Measurements from ENCODE around the gene BBS9.

The BBS9 gene

DNA sequence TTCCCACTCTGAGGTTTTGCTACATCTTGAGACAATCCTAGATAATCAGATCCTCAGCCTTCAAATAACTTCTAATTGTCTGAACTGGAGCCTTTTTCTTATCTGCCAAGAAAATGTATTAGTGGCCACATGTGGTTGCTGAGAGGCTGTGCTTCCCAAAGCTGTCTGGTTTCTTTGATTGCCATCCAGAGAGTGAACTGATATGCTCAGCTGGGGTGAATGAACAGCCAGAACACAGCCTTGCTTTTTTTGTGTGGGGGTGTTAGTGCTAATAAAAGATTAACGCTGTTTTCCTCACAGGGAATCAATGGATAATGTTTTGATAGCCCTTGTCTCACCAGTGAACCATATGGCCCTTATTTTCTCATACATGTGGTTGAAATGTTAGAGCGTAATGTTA lies 66.9 kb downstream of the BBS9 start:
- TF ChIP-seq, protein P1, sequence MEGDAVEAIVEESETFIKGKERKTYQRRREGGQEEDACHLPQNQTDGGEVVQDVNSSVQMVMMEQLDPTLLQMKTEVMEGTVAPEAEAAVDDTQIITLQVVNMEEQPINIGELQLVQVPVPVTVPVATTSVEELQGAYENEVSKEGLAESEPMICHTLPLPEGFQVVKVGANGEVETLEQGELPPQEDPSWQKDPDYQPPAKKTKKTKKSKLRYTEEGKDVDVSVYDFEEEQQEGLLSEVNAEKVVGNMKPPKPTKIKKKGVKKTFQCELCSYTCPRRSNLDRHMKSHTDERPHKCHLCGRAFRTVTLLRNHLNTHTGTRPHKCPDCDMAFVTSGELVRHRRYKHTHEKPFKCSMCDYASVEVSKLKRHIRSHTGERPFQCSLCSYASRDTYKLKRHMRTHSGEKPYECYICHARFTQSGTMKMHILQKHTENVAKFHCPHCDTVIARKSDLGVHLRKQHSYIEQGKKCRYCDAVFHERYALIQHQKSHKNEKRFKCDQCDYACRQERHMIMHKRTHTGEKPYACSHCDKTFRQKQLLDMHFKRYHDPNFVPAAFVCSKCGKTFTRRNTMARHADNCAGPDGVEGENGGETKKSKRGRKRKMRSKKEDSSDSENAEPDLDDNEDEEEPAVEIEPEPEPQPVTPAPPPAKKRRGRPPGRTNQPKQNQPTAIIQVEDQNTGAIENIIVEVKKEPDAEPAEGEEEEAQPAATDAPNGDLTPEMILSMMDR (IDR thresholded peaks at IDR 0.05; ENCODE audit: control insufficient read depth, insufficient read depth, low read depth, low read length, missing control alignments), result no peak
- no peak overlapping the region for H3K4me3 ChIP-seq (ENCODE audit: control insufficient read depth, low read depth, low read length)
- no peak for DNase-seq (ENCODE audit: low read depth)

DNA sequence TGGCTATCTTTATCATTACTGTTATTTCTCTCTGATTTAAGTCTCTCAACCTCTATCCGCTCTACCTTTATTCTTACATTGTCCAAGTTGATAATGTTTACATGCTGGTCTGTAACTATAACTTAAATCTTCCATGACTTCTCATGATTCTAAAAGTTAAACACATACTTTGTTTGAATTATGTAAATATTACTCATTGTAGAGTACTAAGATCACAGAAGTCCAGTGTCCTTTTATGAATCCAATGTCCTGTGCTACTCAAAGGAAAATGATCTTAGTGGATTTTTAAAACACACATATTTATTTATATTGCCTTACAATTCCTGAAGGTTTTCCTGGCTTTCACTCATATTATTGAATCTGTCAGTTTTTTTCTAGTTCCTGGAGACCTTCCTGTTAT lies 70.9 kb downstream of the BBS9 start:
- TF ChIP-seq, protein P1 (IDR thresholded peaks at IDR 0.05; ENCODE audit: control insufficient read depth, insufficient read depth, low read depth, low read length, missing control alignments), result no peak
- DNase-seq (ENCODE audit: low read depth), result no peak

DNA sequence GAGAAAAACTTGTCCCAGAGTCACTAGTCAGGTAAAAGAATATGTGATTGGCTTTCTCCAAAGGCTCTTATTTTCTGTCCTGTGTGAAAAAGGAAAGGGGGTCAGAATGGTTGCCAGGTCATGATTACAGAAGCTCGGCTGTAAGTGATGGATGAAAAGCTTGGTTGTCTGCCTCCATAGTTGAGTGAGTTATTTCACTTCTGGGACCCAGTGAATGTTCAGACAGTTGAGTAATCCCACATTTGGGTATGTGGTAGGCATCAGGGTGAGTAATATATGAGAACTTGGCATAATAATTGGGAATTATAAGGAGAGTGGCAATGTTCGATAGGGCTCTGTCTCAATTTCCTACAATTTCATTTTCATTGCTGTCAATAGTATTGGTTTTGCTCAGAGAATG lies 72.5 kb downstream of the BBS9 start:
- TF ChIP-seq, protein P1 (IDR thresholded peaks at IDR 0.05; ENCODE audit: control insufficient read depth, insufficient read depth, low read depth, low read length, missing control alignments), result no peak
- no peak overlapping the region for H3K4me3 ChIP-seq (ENCODE audit: control insufficient read depth, low read depth, low read length)
- DNase-seq (ENCODE audit: low read depth), result no peak

More for the DNA sequence above, 70.9 kb downstream of the BBS9 start:
- no peak overlapping the region for H3K4me3 ChIP-seq (ENCODE audit: control insufficient read depth, low read depth, low read length)

DNA sequence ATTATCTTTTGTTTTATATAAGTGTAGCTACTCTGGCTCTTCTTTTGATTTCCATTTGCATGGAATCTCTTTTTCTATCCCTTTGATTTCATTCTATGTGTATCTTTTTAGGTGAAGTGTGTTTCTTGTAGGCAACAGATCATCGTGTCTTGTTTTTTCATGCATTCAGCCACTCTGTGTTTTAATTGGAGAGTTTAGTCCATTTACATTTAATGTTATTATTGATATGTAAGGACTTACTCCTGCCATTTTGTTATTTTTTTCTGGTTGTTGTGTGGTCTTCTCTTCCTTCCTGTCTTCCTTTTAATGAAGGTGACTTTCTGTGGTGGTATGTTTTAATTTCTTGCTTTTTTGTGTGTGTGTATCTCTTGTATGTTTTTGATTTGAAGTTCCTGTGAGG lies 81.6 kb downstream of the BBS9 start:
- TF ChIP-seq, protein P1 (IDR thresholded peaks at IDR 0.05; ENCODE audit: control insufficient read depth, insufficient read depth, low read depth, low read length, missing control alignments), result no peak

DNA sequence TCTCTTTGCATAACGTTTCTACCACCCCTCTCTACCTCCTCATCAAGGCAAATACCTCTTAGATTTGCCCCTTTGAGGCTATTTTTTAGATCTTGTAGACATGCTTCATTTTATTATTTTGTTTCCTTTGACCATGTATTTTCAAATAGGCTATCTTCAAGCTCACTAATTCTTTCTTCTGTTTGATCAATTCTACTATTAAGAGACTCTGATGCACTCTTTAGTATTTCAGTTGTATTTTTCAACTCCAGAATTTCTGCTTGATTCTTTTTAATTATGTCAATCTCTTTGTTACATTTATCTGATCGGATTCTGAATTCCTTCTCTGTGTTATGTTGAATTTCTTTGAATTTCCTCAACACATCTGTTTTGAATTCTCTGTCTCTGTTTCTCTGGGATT lies 82.8 kb downstream of the BBS9 start:
- TF ChIP-seq, protein P1 (IDR thresholded peaks at IDR 0.05; ENCODE audit: control insufficient read depth, insufficient read depth, low read depth, low read length, missing control alignments), result no peak
- H3K4me3 ChIP-seq (ENCODE audit: control insufficient read depth, low read depth, low read length), result no peak overlapping the region
- no peak for DNase-seq (ENCODE audit: low read depth)

More for the DNA sequence above, 81.6 kb downstream of the BBS9 start:
- no peak for DNase-seq (ENCODE audit: low read depth)
- no peak overlapping the region for H3K4me3 ChIP-seq (ENCODE audit: control insufficient read depth, low read depth, low read length)

DNA sequence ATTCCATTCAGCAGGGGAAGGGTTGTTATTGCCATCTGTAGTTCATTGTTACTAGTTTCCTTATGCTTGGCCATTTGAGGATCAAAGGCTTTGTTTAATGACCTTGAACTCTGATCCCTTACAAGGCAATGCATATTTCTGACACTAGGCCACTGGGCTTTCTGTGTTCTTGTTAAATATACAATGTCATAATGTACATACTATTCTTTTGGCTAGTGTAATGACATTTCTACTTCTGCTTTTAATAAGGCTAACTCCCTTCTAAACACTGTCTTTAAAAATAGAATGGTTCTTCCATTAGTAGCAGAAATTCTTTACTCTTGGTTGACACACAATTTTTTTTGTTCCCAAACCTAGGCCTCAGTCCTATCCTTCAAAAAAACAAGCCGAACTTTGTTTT lies 86.6 kb downstream of the BBS9 start:
- no peak overlapping the region for H3K4me3 ChIP-seq (ENCODE audit: control insufficient read depth, low read depth, low read length)

More for the DNA sequence above, 86.6 kb downstream of the BBS9 start:
- TF ChIP-seq, protein P1 (IDR thresholded peaks at IDR 0.05; ENCODE audit: control insufficient read depth, insufficient read depth, low read depth, low read length, missing control alignments), result no peak
- no peak for DNase-seq (ENCODE audit: low read depth)
